H1 (cell line): Measurements from ENCODE around the gene EPB41L3. TPM values are rescaled to one million over a fixed set of nuclear protein-coding genes. Genes with fewer than 3 reads are reported as not detected.

Experiments
- CTCF ChIA-PET: fragments of 300-600 bp; sonication (Branson Sonifier 250); formaldehyde crosslinking; loops from one replicate; lab custom pipeline; 2021; ENCODE audit not compliant: partially characterized antibody; lab: Charles Lee
- POLR2A ChIA-PET: fragments of 300-600 bp; sonication (Branson Sonifier 250); formaldehyde crosslinking; loops from one replicate; lab custom pipeline; 2021; ENCODE audit warnings: inconsistent platforms; ENCODE audit not compliant: partially characterized antibody; lab: Charles Lee
- DNase-seq, 2 experiments: peaks; one replicate each; pipeline versions ENCODE4 v3.0.0 to v3.0.0-alpha.2; 2010 to 2022; ENCODE audit warnings: low spot score in 2 of 2, low read depth in 1 of 2, mixed read lengths in 1 of 2
- FAIRE-seq: peaks from 2 replicates; lab custom pipeline; 2011; peaks lifted over from hg19 to GRCh38; lab: Jason Lieb, UNC
- H2AFZ ChIP-seq: 2 replicates; pipeline ENCODE4 v1.8.1; 2012; ENCODE audit warnings: low read length, inconsistent platforms
- H2AK5ac ChIP-seq: 2 replicates; pipeline ENCODE4 v1.6.1; 2013; ENCODE audit warnings: low read depth, low read length
- H2BK120ac ChIP-seq: replicated peaks from 2 replicates; pipeline ENCODE3; 2013; ENCODE audit warnings: low read depth, low read length, inconsistent platforms
- H2BK12ac ChIP-seq: 2 replicates; pipeline ENCODE4 v1.6.1; 2013; ENCODE audit warnings: low read depth, low read length
- H2BK15ac ChIP-seq: 2 replicates; pipeline ENCODE4 v1.6.1; 2013; ENCODE audit warnings: low read length
- H2BK20ac ChIP-seq: 2 replicates; pipeline ENCODE4 v1.6.1; 2013; ENCODE audit warnings: low read length
- H2BK5ac ChIP-seq: 2 replicates; pipeline ENCODE4 v1.6.1; 2013; ENCODE audit warnings: low read depth, low read length
- H3K14ac ChIP-seq: 2 replicates; pipeline ENCODE4 v1.6.1; 2013; ENCODE audit warnings: inconsistent platforms; ENCODE audit not compliant: insufficient read length
- H3K18ac ChIP-seq: 2 replicates; pipeline ENCODE4 v1.6.1; 2013; ENCODE audit warnings: low read length; ENCODE audit errors: extremely low read depth
- H3K23ac ChIP-seq: 2 replicates; pipeline ENCODE4 v1.6.1; 2013; ENCODE audit warnings: inconsistent platforms; ENCODE audit not compliant: insufficient read length
- H3K23me2 ChIP-seq: 2 replicates; pipeline ENCODE4 v1.6.1; 2013; ENCODE audit warnings: low read depth, low read length
- H3K27ac ChIP-seq: 2 replicates; pipeline ENCODE4 v1.6.1; 2011; ENCODE audit warnings: low read depth, low read length, inconsistent platforms
- H3K27me3 ChIP-seq, 4 experiments: replicated peaks in 1 of 4; 1 replicate in 1 of 4; 2 replicates in 3 of 4; pipeline versions ENCODE4 v1.6.1 to v1.8.1; 2011 to 2013; ENCODE audit warnings: low read length in 3 of 4, mild to moderate bottlenecking in 3 of 4, inconsistent platforms in 2 of 4, mixed read lengths in 2 of 4, moderate library complexity in 1 of 4; ENCODE audit not compliant: control insufficient read depth in 3 of 4, insufficient read depth in 3 of 4; ENCODE audit errors: extremely low read depth in 1 of 4
- H3K36me3 ChIP-seq, 4 experiments: 2 replicates each; pipeline versions ENCODE4 v1.6.1 to v1.8.1; 2011 to 2013; ENCODE audit warnings: mild to moderate bottlenecking in 4 of 4, low read length in 3 of 4, moderate library complexity in 2 of 4, control low read depth in 1 of 4, inconsistent platforms in 1 of 4; ENCODE audit not compliant: insufficient read depth in 4 of 4, control insufficient read depth in 2 of 4
- H3K4ac ChIP-seq: replicated peaks from 2 replicates; pipeline ENCODE3; 2013; ENCODE audit warnings: low read length, low read depth, mixed read lengths, inconsistent platforms; ENCODE audit not compliant: insufficient read length
- H3K4me1 ChIP-seq, 4 experiments: replicated peaks in 1 of 4; 1 replicate in 1 of 4; 2 replicates in 3 of 4; pipeline versions ENCODE4 v1.6.1 to v1.8.1; 2011 to 2013; ENCODE audit warnings: low read length in 3 of 4, inconsistent platforms in 2 of 4, mixed read lengths in 1 of 4; ENCODE audit not compliant: insufficient read depth in 4 of 4, control insufficient read depth in 3 of 4
- H3K4me2 ChIP-seq, 2 experiments: 2 replicates each; pipeline versions ENCODE4 v1.6.1 to v1.8.1; 2011 to 2013; ENCODE audit warnings: low read depth in 2 of 2, low read length in 2 of 2, control low read depth in 1 of 2, inconsistent platforms in 1 of 2, mild to moderate bottlenecking in 1 of 2; ENCODE audit not compliant: insufficient read depth in 1 of 2
- H3K4me3 ChIP-seq, 4 experiments: fragments of 200-600, 300-600 bp in 1 of 4; sonication (generic), shearing (Covaris generic), sonication (Bioruptor Twin) in 1 of 4; 2 replicates each; pipeline versions ENCODE4 v1.5.1 to v1.8.1; 2011 to 2016; ENCODE audit warnings: low read length in 4 of 4, low read depth in 3 of 4, control low read depth in 2 of 4, inconsistent platforms in 2 of 4, mild to moderate bottlenecking in 2 of 4, mixed read lengths in 1 of 4, moderate library complexity in 1 of 4; ENCODE audit not compliant: insufficient read depth in 2 of 4; ENCODE audit errors: extremely low read depth in 1 of 4
- H3K56ac ChIP-seq: replicated peaks from 2 replicates; pipeline ENCODE3; 2013; ENCODE audit warnings: low read depth, mild to moderate bottlenecking, mixed read lengths, low read length, inconsistent platforms; ENCODE audit not compliant: insufficient read length
- H3K79me1 ChIP-seq: 2 replicates; pipeline ENCODE4 v1.6.1; 2013; ENCODE audit warnings: low read depth, low read length, control low read depth
- H3K79me2 ChIP-seq, 2 experiments: 2 replicates each; pipeline versions ENCODE4 v1.6.1 to v1.8.1; 2012 to 2013; ENCODE audit warnings: low read length in 2 of 2, mild to moderate bottlenecking in 2 of 2, inconsistent platforms in 1 of 2; ENCODE audit not compliant: insufficient read depth in 2 of 2, control insufficient read depth in 1 of 2
- H3K9ac ChIP-seq, 4 experiments: replicated peaks in 1 of 4; 1 replicate in 1 of 4; 2 replicates in 3 of 4; pipeline versions ENCODE4 v1.6.1 to v1.8.1; 2011 to 2013; ENCODE audit warnings: low read depth in 3 of 4, low read length in 3 of 4, control low read depth in 2 of 4, mild to moderate bottlenecking in 2 of 4, moderate library complexity in 2 of 4, inconsistent platforms in 1 of 4; ENCODE audit errors: extremely low read depth in 1 of 4
- H3K9me3 ChIP-seq, 2 experiments: 2 replicates each; pipeline versions ENCODE4 v1.6.1 to v1.8.1; 2012 to 2013; ENCODE audit warnings: mild to moderate bottlenecking in 2 of 2, moderate library complexity in 2 of 2, control low read depth in 1 of 2, inconsistent platforms in 1 of 2, low read depth in 1 of 2, low read length in 1 of 2, mixed read lengths in 1 of 2; ENCODE audit not compliant: insufficient read depth in 2 of 2
- H4K20me1 ChIP-seq, 2 experiments: replicated peaks in 1 of 2; 2 replicates each; pipeline versions ENCODE3 to v1.8.1; 2011 to 2013; ENCODE audit warnings: inconsistent platforms in 2 of 2, low read length in 2 of 2, mild to moderate bottlenecking in 1 of 2; ENCODE audit not compliant: insufficient read depth in 2 of 2, control insufficient read depth in 1 of 2
- H4K5ac ChIP-seq: 2 replicates; pipeline ENCODE4 v1.6.1; 2013; ENCODE audit warnings: low read length, low read depth, mixed read lengths, inconsistent platforms; ENCODE audit not compliant: insufficient read length
- H4K8ac ChIP-seq: 2 replicates; pipeline ENCODE4 v1.8.0; 2013; ENCODE audit warnings: mild to moderate bottlenecking, moderate library complexity, low read length, inconsistent platforms; ENCODE audit not compliant: insufficient read depth; ENCODE audit errors: extremely low read depth
- H4K91ac ChIP-seq: replicated peaks from 2 replicates; pipeline ENCODE3; 2013; ENCODE audit warnings: low read length, mixed read lengths, inconsistent platforms; ENCODE audit not compliant: insufficient read length
- BACH1 ChIP-seq: IDR thresholded peaks from 2 replicates; pipeline ENCODE4 v1.6.1; 2012; ENCODE audit warnings: low read length, improper control_type of control experiment
- CBX5 ChIP-seq: fragments of 300-800, 300-1000 bp; sonication (generic); IDR thresholded peaks from 2 replicates; pipeline ENCODE4 v1.7.1; 2016; ENCODE audit warnings: antibody characterized with exemption, low read length, low read depth
- CHD2 ChIP-seq: IDR thresholded peaks from 2 replicates; pipeline ENCODE4 v1.6.1; 2012; ENCODE audit warnings: low read length, improper control_type of control experiment
- CTBP2 ChIP-seq: IDR thresholded peaks from 2 replicates; pipeline ENCODE4 v1.7.0; 2011; ENCODE audit warnings: borderline replicate concordance, mild to moderate bottlenecking, moderate library complexity, mixed read lengths, low read length; ENCODE audit not compliant: insufficient read depth, insufficient read length
- EZH2 ChIP-seq: fragments of 200-600 bp; sonication (generic); IDR thresholded peaks from 2 replicates; pipeline ENCODE4 v1.7.1; 2012; ENCODE audit warnings: low read depth, mild to moderate bottlenecking, moderate library complexity, low read length, inconsistent platforms; ENCODE audit not compliant: severe bottlenecking
- GABPA ChIP-seq: IDR thresholded peaks from 2 replicates; pipeline ENCODE4 v1.6.1; 2011; ENCODE audit warnings: mild to moderate bottlenecking, low read length, moderate library complexity, borderline replicate concordance; ENCODE audit not compliant: insufficient read depth
- JUN ChIP-seq: IDR thresholded peaks from 2 replicates; pipeline ENCODE4 v1.6.1; 2011; ENCODE audit warnings: low read depth, mild to moderate bottlenecking, improper control_type of control experiment, low read length
- SAP30 ChIP-seq: fragments of 300-600 bp; sonication (generic); IDR thresholded peaks from 2 replicates; pipeline ENCODE4 v1.7.1; 2012; ENCODE audit warnings: low read length, moderate library complexity, mild to moderate bottlenecking, inconsistent platforms; ENCODE audit not compliant: insufficient read depth, insufficient replicate concordance
- SIN3A ChIP-seq, 2 experiments: IDR thresholded peaks in 1 of 2; conservative IDR thresholded peaks in 1 of 2; 2 replicates each; pipeline ENCODE4 v1.6.1; 2011 to 2012; ENCODE audit warnings: low read length in 2 of 2, improper control_type of control experiment in 1 of 2, low read depth in 1 of 2, mild to moderate bottlenecking in 1 of 2
- SP1 ChIP-seq: IDR thresholded peaks from 2 replicates; pipeline ENCODE4 v1.6.1; 2011; ENCODE audit warnings: low read depth, low read length
- SP2 ChIP-seq: IDR thresholded peaks from 2 replicates; pipeline ENCODE4 v1.6.1; 2012; ENCODE audit warnings: mild to moderate bottlenecking, low read length, inconsistent platforms
- WGBS, 2 experiments: shearing (Covaris generic) in 1 of 2; methylation state at CpG; one replicate each; pipeline versions ENCODE4 v1.1.6 to v1.1.7; 2013 to 2015; ENCODE audit warnings: low lambda C conversion rate in 2 of 2, mixed read lengths in 2 of 2, inconsistent platforms in 1 of 2, low coverage in 1 of 2, missing lambda C conversion rate in 1 of 2; ENCODE audit not compliant: insufficient replicate concordance in 2 of 2, insufficient coverage in 1 of 2, insufficient read length in 1 of 2; ENCODE audit errors: extremely low coverage in 1 of 2, missing lambda C conversion rate in 1 of 2; 5-methylcytosine and 5-hydroxymethylcytosine counted together
- polyA plus RNA-seq, 7 experiments: library from polyadenylated mRNA; depleted of rRNA in 3 of 7; stranded (reverse) in 5 of 7; unstranded in 2 of 7; fragments of >200 nt in 5 of 7; fragments of 200-250 nt in 2 of 7; gene quantifications; 1 replicate in 5 of 7; 2 replicates in 1 of 7; 4 replicates in 1 of 7; pipeline versions ENCODE4 v1.2.1 to v1.2.3, GENCODE V29; 2011 to 2013; ENCODE audit warnings: missing spikeins in 2 of 7, mixed read lengths in 2 of 7
- total RNA-seq: library from RNA; stranded (reverse); fragmentation: NEBNext Ultra II Directional; extraction: Animal tissue kit (Norgen Biotek cat#: 25700); gene quantifications from 2 replicates; pipeline ENCODE4 v1.2.1, GENCODE V29; 2021
- TF ChIP-seq, protein P1 (sequence below), 3 experiments: IDR thresholded peaks; 1 replicate in 2 of 3; 2 replicates in 1 of 3; pipeline versions ENCODE4 v1.5.1 to v1.6.1; 2011; ENCODE audit warnings: low read length in 3 of 3, mild to moderate bottlenecking in 3 of 3, inconsistent platforms in 2 of 3, low read depth in 1 of 3, moderate library complexity in 1 of 3; ENCODE audit not compliant: insufficient read depth in 1 of 3; ENCODE audit errors: control extremely low read depth in 1 of 3

The EPB41L3 gene
- total and polyA plus RNA-seq, 2 of the 8 experiments (the other 6 are each of a cell fraction or from before 2014, with no cell fraction given) = 7.9 to 16.1 TPM

DNA sequence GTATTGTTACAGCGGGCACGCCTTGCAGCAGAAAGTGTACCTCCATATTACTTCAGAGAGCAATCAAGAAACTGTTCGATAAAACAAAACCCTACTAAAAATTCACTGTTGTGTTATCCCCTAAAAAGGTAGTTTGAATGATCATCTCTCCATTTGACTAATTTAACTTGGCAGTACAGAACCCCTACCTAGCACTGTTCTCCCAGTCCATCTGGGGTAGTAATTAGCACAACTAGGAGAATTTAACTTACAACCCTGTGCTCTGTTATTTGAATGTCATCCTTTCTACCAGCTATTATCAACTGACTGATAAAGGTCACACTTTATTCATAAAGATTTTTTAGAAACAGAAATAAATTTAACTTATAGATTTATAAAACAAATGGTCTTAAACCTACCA lies 121.2 kb downstream of the EPB41L3 start:
- CTCF ChIA-PET = interaction anchor here (0.7 to 1.6 kb wide), 3 partner anchors 11 to 124 kb away, joined by 3 read pairs; no protein-coding TSS in a partner anchor
- no peak overlapping the region for H2AK5ac ChIP-seq
- no peak overlapping the region for H3K27ac ChIP-seq
- no peak overlapping the region for H4K5ac ChIP-seq
- no peaks in the 10 kb centered on the region for H3K23me2 ChIP-seq
- no peak overlapping the region for H2BK5ac ChIP-seq
- H3K4me1 ChIP-seq = no peaks in the 10 kb centered on the region
- FAIRE-seq (no peak), DNase-seq (no peak)
- H2BK12ac ChIP-seq = no peak overlapping the region
- H3K14ac ChIP-seq = no peak overlapping the region
- no peaks in the 10 kb centered on the region for H4K20me1 ChIP-seq
- H4K91ac ChIP-seq = no peak overlapping the region
- H3K9me3 ChIP-seq = no peaks in the 10 kb centered on the region
- H3K4me3 ChIP-seq = no peak overlapping the region
- H3K4ac ChIP-seq = no peak overlapping the region
- H2BK15ac ChIP-seq = no peak overlapping the region
- H3K79me2 ChIP-seq = no peaks in the 10 kb centered on the region
- 95% methylated on average over 3 of the region's 3 CpGs; no CpG with 5 or more reads in 1 of the 2 experiments for WGBS, 2 experiments
- no peak overlapping the region for H3K9ac ChIP-seq
- no peak overlapping the region for H3K23ac ChIP-seq
- H3K56ac ChIP-seq = no peak overlapping the region
- no peaks in the 10 kb centered on the region for H3K79me1 ChIP-seq
- no peak overlapping the region for H4K8ac ChIP-seq
- H3K36me3 ChIP-seq = no peaks in the 10 kb centered on the region
- no peak overlapping the region for H2BK120ac ChIP-seq
- H3K18ac ChIP-seq = no peak overlapping the region
- H2BK20ac ChIP-seq = no peak overlapping the region
- H3K27me3 ChIP-seq = no peaks in the 10 kb centered on the region
- H3K4me2 ChIP-seq = no peak overlapping the region
- H2AFZ ChIP-seq = no peak overlapping the region
- POLR2A ChIA-PET = no interaction called here
- TF ChIP-seq SAP30 (no peak), JUN (no peak), SP2 (no peak), CHD2 (no peak), EZH2 (no peak), CBX5 (no peak), SP1 (no peak), SIN3A (conservative IDR thresholded peaks at IDR 0.05 in 1 of 2, IDR thresholded peaks at IDR 0.05 in 1 of 2; ENCODE audit: low read depth in 1 of 2, low read length in 2 of 2) (no peak), BACH1 (no peak), GABPA (no peak), CTBP2 (no peak)
- TF ChIP-seq, protein P1, sequence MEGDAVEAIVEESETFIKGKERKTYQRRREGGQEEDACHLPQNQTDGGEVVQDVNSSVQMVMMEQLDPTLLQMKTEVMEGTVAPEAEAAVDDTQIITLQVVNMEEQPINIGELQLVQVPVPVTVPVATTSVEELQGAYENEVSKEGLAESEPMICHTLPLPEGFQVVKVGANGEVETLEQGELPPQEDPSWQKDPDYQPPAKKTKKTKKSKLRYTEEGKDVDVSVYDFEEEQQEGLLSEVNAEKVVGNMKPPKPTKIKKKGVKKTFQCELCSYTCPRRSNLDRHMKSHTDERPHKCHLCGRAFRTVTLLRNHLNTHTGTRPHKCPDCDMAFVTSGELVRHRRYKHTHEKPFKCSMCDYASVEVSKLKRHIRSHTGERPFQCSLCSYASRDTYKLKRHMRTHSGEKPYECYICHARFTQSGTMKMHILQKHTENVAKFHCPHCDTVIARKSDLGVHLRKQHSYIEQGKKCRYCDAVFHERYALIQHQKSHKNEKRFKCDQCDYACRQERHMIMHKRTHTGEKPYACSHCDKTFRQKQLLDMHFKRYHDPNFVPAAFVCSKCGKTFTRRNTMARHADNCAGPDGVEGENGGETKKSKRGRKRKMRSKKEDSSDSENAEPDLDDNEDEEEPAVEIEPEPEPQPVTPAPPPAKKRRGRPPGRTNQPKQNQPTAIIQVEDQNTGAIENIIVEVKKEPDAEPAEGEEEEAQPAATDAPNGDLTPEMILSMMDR (IDR thresholded peaks at IDR 0.05; ENCODE audit: control extremely low read depth in 1 of 3, insufficient read depth in 1 of 3, low read depth in 1 of 3, low read length in 3 of 3) = no peak
